Measurements from ENCODE around the gene BTBD9.

Gene BTBD9

GRCh38 chr6:38174806-38175495, 464.8 kb downstream of the BTBD9 start:
- DNase-seq (ENCODE audit: extremely low read depth, low read depth) = no peak
- TF ChIP-seq CTCF (IDR thresholded peaks at IDR 0.05; ENCODE audit: low read depth, low read length, missing control alignments) = no peak
- H3K4me3 ChIP-seq (replicated peaks; ENCODE audit: low read depth, low read length) = no peak overlapping the region

GRCh38 chr6:38174315-38174714, 465.4 kb downstream of the BTBD9 start:
- TF ChIP-seq CTCF (IDR thresholded peaks at IDR 0.05; ENCODE audit: low read depth, low read length, missing control alignments) = no peak
- DNase-seq (ENCODE audit: extremely low read depth, low read depth) = no peak

GRCh38 chr6:38173909-38174308, 465.8 kb downstream of the BTBD9 start:
- TF ChIP-seq CTCF (IDR thresholded peaks at IDR 0.05; ENCODE audit: low read depth, low read length, missing control alignments) = no peak
- H3K4me3 ChIP-seq (replicated peaks; ENCODE audit: low read depth, low read length) = no peak overlapping the region
- no peak for DNase-seq (ENCODE audit: extremely low read depth, low read depth)

More at GRCh38 chr6:38174315-38174714, 465.4 kb downstream of the BTBD9 start:
- no peak overlapping the region for H3K4me3 ChIP-seq (replicated peaks; ENCODE audit: low read depth, low read length)

- DNase-seq (ENCODE audit: extremely low read depth, low read depth) = no peak
- TF ChIP-seq CTCF (IDR thresholded peaks at IDR 0.05; ENCODE audit: low read depth, low read length, missing control alignments) = no peak
- no peak overlapping the region for H3K4me3 ChIP-seq (replicated peaks; ENCODE audit: low read depth, low read length)
Measured at GRCh38 chr6:38172739-38173410, 466.9 kb downstream of the BTBD9 start.

GRCh38 chr6:38171997-38172738, 467.6 kb downstream of the BTBD9 start:
- TF ChIP-seq CTCF (IDR thresholded peaks at IDR 0.05; ENCODE audit: low read depth, low read length, missing control alignments) = no peak
- DNase-seq (ENCODE audit: extremely low read depth, low read depth) = no peak
- H3K4me3 ChIP-seq (replicated peaks; ENCODE audit: low read depth, low read length) = no peak overlapping the region

GRCh38 chr6:38170666-38171355, 468.9 kb downstream of the BTBD9 start:
- TF ChIP-seq CTCF (IDR thresholded peaks at IDR 0.05; ENCODE audit: low read depth, low read length, missing control alignments) = no peak
- no peak for DNase-seq (ENCODE audit: extremely low read depth, low read depth)
- H3K4me3 ChIP-seq (replicated peaks; ENCODE audit: low read depth, low read length) = no peak overlapping the region

Measured in HFF-Myc (cell line).